ENCODE data around the gene GRIK2. TPM values are rescaled to one million over a fixed set of nuclear protein-coding genes. Genes with fewer than 3 reads are reported as not detected.

The GRIK2 gene
- total RNA-seq, 1 experiment from 2014 or later, result 0.70 TPM

DNA sequence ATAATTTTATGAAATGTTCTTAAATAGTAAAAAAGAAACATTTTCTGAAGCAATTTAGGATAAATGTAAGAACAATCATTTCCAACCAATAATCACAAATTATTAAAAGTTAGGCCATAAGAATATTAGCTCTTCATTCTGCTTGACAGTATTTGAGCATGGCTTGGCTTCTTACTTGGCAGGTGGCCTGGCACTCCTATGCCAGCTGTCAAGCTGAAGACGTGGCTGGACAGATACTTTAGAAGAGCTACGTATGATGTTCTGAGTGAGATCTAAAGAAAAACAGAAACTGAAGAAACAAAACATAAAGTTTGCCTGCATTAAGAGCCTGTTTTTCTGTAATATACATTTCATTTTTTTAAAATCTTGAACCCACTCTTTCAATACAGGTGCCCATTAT is 438.9 kb downstream of the GRIK2 start:
- no peak for DNase-seq
- H3K23me2 ChIP-seq (ENCODE audit: insufficient read length, low read depth, low read length, poor library complexity, severe bottlenecking), result no peaks in the 10 kb centered on the region
- H3K9ac ChIP-seq (ENCODE audit: extremely low read depth, insufficient read length, low read length), result no peak overlapping the region
- H3K79me1 ChIP-seq (ENCODE audit: insufficient read depth, low read depth, low read length, poor library complexity, severe bottlenecking), result no peaks in the 10 kb centered on the region
- no CpG with 5 or more reads among the region's 2 CpGs for WGBS (ENCODE audit: extremely low coverage, insufficient read length, low lambda C conversion rate)
- Mint-ChIP-seq H3K27me3 (ENCODE audit: low read depth) (no peaks in the 10 kb centered on the region), H3K27ac (no peak overlapping the region), H3K36me3 (ENCODE audit: insufficient read depth in 1 of 3, low read depth in 3 of 3) (peaks cover 0 to 17% (median 10%) of the 10 kb centered on the region in 3 experiments; a peak in 5 of 7 replicates), H3K4me3 (no peak overlapping the region), H3K4me1 (no peaks in the 10 kb centered on the region), H3K9me3 (peaks cover 16 to 21% of the 10 kb centered on the region in 2 experiments; a peak in 4 of 5 replicates)
- no peak overlapping the region for H3K27ac ChIP-seq (ENCODE audit: insufficient read length, low read depth, low read length)
- no peak overlapping the region for H4K91ac ChIP-seq (ENCODE audit: insufficient read length, low read depth, low read length)
- H3K56ac ChIP-seq (ENCODE audit: insufficient read length, low read depth, low read length), result no peak overlapping the region
- H3K4me1 ChIP-seq (ENCODE audit: insufficient read depth, low read length), result no peaks in the 10 kb centered on the region
- TF ChIP-seq, protein P1, sequence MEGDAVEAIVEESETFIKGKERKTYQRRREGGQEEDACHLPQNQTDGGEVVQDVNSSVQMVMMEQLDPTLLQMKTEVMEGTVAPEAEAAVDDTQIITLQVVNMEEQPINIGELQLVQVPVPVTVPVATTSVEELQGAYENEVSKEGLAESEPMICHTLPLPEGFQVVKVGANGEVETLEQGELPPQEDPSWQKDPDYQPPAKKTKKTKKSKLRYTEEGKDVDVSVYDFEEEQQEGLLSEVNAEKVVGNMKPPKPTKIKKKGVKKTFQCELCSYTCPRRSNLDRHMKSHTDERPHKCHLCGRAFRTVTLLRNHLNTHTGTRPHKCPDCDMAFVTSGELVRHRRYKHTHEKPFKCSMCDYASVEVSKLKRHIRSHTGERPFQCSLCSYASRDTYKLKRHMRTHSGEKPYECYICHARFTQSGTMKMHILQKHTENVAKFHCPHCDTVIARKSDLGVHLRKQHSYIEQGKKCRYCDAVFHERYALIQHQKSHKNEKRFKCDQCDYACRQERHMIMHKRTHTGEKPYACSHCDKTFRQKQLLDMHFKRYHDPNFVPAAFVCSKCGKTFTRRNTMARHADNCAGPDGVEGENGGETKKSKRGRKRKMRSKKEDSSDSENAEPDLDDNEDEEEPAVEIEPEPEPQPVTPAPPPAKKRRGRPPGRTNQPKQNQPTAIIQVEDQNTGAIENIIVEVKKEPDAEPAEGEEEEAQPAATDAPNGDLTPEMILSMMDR (conservative IDR thresholded peaks at IDR 0.05), result no peak
- H2AK5ac ChIP-seq (ENCODE audit: insufficient read length, low read length), result no peak overlapping the region
- no peak overlapping the region for H3K14ac ChIP-seq (ENCODE audit: insufficient read depth, low read length)
- H3K79me2 ChIP-seq (ENCODE audit: insufficient read depth, low read length), result no peaks in the 10 kb centered on the region
- H3K18ac ChIP-seq (ENCODE audit: insufficient read length, low read depth, low read length), result no peak overlapping the region
- H4K5ac ChIP-seq (ENCODE audit: insufficient read length, low read depth, low read length), result no peak overlapping the region
- H3K4ac ChIP-seq (ENCODE audit: low read depth, low read length), result no peak overlapping the region
- no peak overlapping the region for H2BK120ac ChIP-seq (ENCODE audit: low read depth, low read length, poor library complexity, severe bottlenecking)
- no peak overlapping the region for H2BK15ac ChIP-seq (ENCODE audit: low read depth, low read length)
- H3K23ac ChIP-seq (ENCODE audit: insufficient read length, low read depth, low read length), result no peak overlapping the region
- no peak overlapping the region for H2BK12ac ChIP-seq (ENCODE audit: insufficient read length, low read depth, low read length)
- no peak overlapping the region for H4K8ac ChIP-seq (replicated peaks; ENCODE audit: insufficient read length, low read depth, low read length)
- no peak overlapping the region for H2AFZ ChIP-seq (ENCODE audit: low read length)
- no peaks in the 10 kb centered on the region for H3K9me3 ChIP-seq (ENCODE audit: control insufficient read depth, low read depth, low read length)
- H2BK20ac ChIP-seq (ENCODE audit: low read depth, low read length, poor library complexity, severe bottlenecking), result no peak overlapping the region
- H3T11ph ChIP-seq (ENCODE audit: low read length), result no peak overlapping the region
- H3K27me3 ChIP-seq (ENCODE audit: insufficient read depth, low read length), result no peaks in the 10 kb centered on the region
- no peak overlapping the region for H3K4me2 ChIP-seq (ENCODE audit: insufficient read depth, insufficient read length, low read length)
- H2BK5ac ChIP-seq (ENCODE audit: insufficient read length, low read length), result no peak overlapping the region
- H4K20me1 ChIP-seq (ENCODE audit: control insufficient read depth, insufficient read depth, insufficient read length), result no peaks in the 10 kb centered on the region

Measured in H9 (cell line).